Measurements from ENCODE around the gene ITGA4. TPM values are rescaled to one million over a fixed set of nuclear protein-coding genes. Genes with fewer than 3 reads are reported as not detected.

The ITGA4 gene
- total RNA-seq, 4 donors from 2014 or later, result 3.2 to 7.0 (median 4.6) TPM

- H3K4me3 ChIP-seq, result no peak overlapping the region
- H3K36me3 ChIP-seq, result no peaks in the 10 kb centered on the region
- no peak for TF ChIP-seq POLR2AphosphoS5 (IDR thresholded peaks at IDR 0.05)
- TF ChIP-seq EP300 (IDR thresholded peaks at IDR 0.05), result no peak
- no peak for TF ChIP-seq CTCF (IDR thresholded peaks at IDR 0.05)
- no peak for TF ChIP-seq POLR2A (IDR thresholded peaks at IDR 0.05)
- ATAC-seq, result no peak
- H3K4me1 ChIP-seq, result no peaks in the 10 kb centered on the region
- H3K27me3 ChIP-seq, result no peaks in the 10 kb centered on the region
- H3K9me3 ChIP-seq, result no peaks in the 10 kb centered on the region
- H3K27ac ChIP-seq, result no peak overlapping the region
These were observed 25.5 kb upstream of the ITGA4 start for GRCh38 chr2:181431674-181432073.

- no peaks in the 10 kb centered on the region for H3K27me3 ChIP-seq
- H3K9me3 ChIP-seq, result no peaks in the 10 kb centered on the region
- 25 to 27% methylated on average over 1 of the region's 1 CpG for WGBS, 2 donors (ENCODE audit: low coverage in 1 of 2)
- no peak overlapping the region for H3K27ac ChIP-seq
- no peak for ATAC-seq
- no peak for TF ChIP-seq EP300 (IDR thresholded peaks at IDR 0.05)
- no peak for TF ChIP-seq POLR2A (IDR thresholded peaks at IDR 0.05)
- TF ChIP-seq CTCF (IDR thresholded peaks at IDR 0.05), result no peak
- TF ChIP-seq POLR2AphosphoS5 (IDR thresholded peaks at IDR 0.05), result no peak
- no peak overlapping the region for H3K4me3 ChIP-seq
- H3K4me1 ChIP-seq, result no peaks in the 10 kb centered on the region
- H3K36me3 ChIP-seq, result no peaks in the 10 kb centered on the region
These were observed 18.9 kb upstream of the ITGA4 start for GRCh38 chr2:181438261-181438660.

DNA sequence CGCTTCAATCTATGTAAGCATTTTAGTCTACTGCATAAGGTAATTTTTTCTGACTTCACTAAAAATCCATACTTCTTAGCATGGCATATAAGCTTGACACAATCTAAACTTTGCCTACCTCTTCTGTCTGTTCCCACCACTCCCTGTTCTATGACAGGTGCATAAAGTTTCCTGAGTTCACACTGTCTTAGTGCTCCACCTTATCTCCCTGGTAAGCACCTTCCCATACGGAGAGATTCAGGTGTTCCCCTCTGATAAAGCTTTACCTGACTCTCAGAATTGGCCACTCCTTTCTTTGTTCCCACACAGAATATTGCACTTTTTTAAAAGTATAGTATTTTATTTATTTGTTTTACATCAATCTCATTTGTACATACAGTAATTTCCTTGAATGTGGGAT is 16.8 kb upstream of the ITGA4 start:
- no peak overlapping the region for H3K4me3 ChIP-seq
- H3K4me1 ChIP-seq, result peaks cover 0 to 5% (median 0%) of the 10 kb centered on the region in 3 donors
- no peaks in the 10 kb centered on the region for H3K27me3 ChIP-seq
- no peaks in the 10 kb centered on the region for H3K36me3 ChIP-seq
- ATAC-seq, result no peak
- no peak for TF ChIP-seq CTCF (IDR thresholded peaks at IDR 0.05)
- no peak for TF ChIP-seq POLR2A (IDR thresholded peaks at IDR 0.05)
- TF ChIP-seq EP300 (IDR thresholded peaks at IDR 0.05), result no peak
- TF ChIP-seq POLR2AphosphoS5 (IDR thresholded peaks at IDR 0.05), result no peak
- 87 to 95% methylated on average over 2 of the region's 2 CpGs for WGBS, 2 donors (ENCODE audit: low coverage in 1 of 2)
- no peak overlapping the region for H3K27ac ChIP-seq
- no peaks in the 10 kb centered on the region for H3K9me3 ChIP-seq

GRCh38 chr2:181440919-181441318 is 16.3 kb upstream of the ITGA4 start:
- Histone ChIP-seq H3K4me1 (peaks cover 0 to 5% (median 0%) of the 10 kb centered on the region in 3 donors), H3K27ac (no peak overlapping the region), H3K27me3 (no peaks in the 10 kb centered on the region), H3K36me3 (no peaks in the 10 kb centered on the region), H3K4me3 (no peak overlapping the region), H3K9me3 (no peaks in the 10 kb centered on the region)
- no peak for ATAC-seq
- TF ChIP-seq EP300 (IDR thresholded peaks at IDR 0.05) (no peak), CTCF (IDR thresholded peaks at IDR 0.05) (no peak), POLR2AphosphoS5 (IDR thresholded peaks at IDR 0.05) (no peak), POLR2A (IDR thresholded peaks at IDR 0.05) (no peak)
- 56 to 61% methylated on average over 3 of the region's 3 CpGs for WGBS, 2 donors (ENCODE audit: low coverage in 1 of 2)

- ATAC-seq, result no peak
- Histone ChIP-seq H3K4me1 (peaks cover 0 to 5% (median 0%) of the 10 kb centered on the region in 3 donors), H3K4me3 (no peak overlapping the region), H3K27ac (no peak overlapping the region), H3K36me3 (no peaks in the 10 kb centered on the region), H3K9me3 (no peaks in the 10 kb centered on the region), H3K27me3 (no peaks in the 10 kb centered on the region)
- TF ChIP-seq CTCF (IDR thresholded peaks at IDR 0.05) (no peak), POLR2AphosphoS5 (IDR thresholded peaks at IDR 0.05) (no peak), EP300 (IDR thresholded peaks at IDR 0.05) (no peak), POLR2A (IDR thresholded peaks at IDR 0.05) (no peak)
- 45 to 61% methylated on average over 3 of the region's 3 CpGs for WGBS, 2 donors (ENCODE audit: low coverage in 1 of 2)
These were observed 15.5 kb upstream of the ITGA4 start for GRCh38 chr2:181441670-181442069.

All from gastroesophageal sphincter (tissue), 4 donors.